ENCODE data around the gene SLC16A10. TPM values are rescaled to one million over a fixed set of nuclear protein-coding genes. Genes with fewer than 3 reads are reported as not detected.
A peak's percentile ranks its signal among the peaks of the same experiment; 100 is the strongest.
"Not testable (repeated sequence)": the region's sequence is repeated elsewhere in the genome, so short reads cannot be mapped to it uniquely, and the experiment has no call there.

SLC16A10 gene
- total RNA-seq, 1 donor from 2014 or later, result 11.9 TPM

DNA sequence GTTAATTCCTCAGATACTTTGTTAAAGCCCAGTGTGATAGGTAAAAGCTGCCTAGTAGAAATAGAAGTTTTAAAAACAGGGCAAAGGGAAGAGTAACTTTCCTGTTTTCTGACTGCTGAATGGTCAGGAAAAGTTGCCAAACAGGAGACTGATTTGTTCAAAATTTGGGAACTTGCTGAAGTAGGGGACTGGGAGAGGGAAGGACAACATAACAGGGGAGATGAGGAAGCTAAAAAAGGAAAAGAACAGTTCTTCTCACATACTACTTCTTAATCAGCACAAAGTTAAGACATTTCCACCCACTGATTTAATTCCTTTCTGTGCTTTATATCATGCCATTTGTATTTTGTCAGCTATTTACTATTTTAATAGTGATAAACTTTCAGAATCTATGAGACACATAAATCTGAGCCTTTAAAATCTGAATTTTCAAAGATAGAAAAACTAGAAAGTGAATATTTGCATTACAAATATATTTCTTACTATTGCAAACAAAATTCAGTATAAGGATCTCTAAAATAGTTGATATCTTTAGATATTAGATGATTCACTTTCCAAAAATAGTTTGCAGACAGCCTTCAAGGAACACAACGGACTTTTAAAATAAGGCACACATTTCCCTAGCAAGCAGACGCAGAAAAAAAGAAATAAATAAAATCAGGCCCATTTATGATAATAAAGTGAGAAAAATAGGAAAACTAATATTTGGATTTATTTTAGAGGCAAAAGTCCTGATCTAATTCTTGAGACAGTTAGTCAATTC is 36.9 kb upstream of the SLC16A10 start:
- Histone ChIP-seq H3K27me3 (ENCODE audit: low read depth) (no peaks in the 10 kb centered on the region), H3K9me3 (no peaks in the 10 kb centered on the region), H3K36me3 (no peaks in the 10 kb centered on the region), H3K27ac (no peak overlapping the region), H3K4me1 (no peaks in the 10 kb centered on the region), H3K4me3 (no peak overlapping the region)
- DNase-seq, result no peak
- intact Hi-C loops (cut with DNase I), result no loop called here
- ATAC-seq, result no peak
- TF ChIP-seq, protein P1, sequence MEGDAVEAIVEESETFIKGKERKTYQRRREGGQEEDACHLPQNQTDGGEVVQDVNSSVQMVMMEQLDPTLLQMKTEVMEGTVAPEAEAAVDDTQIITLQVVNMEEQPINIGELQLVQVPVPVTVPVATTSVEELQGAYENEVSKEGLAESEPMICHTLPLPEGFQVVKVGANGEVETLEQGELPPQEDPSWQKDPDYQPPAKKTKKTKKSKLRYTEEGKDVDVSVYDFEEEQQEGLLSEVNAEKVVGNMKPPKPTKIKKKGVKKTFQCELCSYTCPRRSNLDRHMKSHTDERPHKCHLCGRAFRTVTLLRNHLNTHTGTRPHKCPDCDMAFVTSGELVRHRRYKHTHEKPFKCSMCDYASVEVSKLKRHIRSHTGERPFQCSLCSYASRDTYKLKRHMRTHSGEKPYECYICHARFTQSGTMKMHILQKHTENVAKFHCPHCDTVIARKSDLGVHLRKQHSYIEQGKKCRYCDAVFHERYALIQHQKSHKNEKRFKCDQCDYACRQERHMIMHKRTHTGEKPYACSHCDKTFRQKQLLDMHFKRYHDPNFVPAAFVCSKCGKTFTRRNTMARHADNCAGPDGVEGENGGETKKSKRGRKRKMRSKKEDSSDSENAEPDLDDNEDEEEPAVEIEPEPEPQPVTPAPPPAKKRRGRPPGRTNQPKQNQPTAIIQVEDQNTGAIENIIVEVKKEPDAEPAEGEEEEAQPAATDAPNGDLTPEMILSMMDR (IDR thresholded peaks at IDR 0.05), result no peak

DNA sequence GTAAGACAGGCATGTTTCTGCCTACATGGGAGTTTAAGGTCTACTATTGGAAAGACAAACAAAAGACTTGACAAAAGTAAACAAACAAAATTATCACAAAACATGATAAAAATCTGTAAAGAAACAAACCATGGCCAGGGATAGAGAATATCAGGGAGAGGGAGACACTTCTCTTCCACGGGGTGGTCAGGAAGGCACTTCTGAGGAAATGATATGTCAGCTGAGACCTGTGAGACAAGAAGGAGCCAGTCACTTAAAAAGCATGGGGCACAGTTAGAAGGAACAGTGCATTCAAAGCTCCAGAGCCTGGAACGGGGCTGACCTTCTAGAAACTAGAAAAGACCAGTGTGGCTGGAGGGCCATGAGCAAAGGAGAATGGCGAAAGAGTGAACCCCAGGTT is 35.1 kb upstream of the SLC16A10 start:
- Histone ChIP-seq H3K4me3 (no peak overlapping the region), H3K9me3 (no peaks in the 10 kb centered on the region), H3K4me1 (no peaks in the 10 kb centered on the region), H3K36me3 (no peaks in the 10 kb centered on the region), H3K27ac (no peak overlapping the region), H3K27me3 (ENCODE audit: low read depth) (no peaks in the 10 kb centered on the region)
- DNase-seq (no peak), ATAC-seq (no peak)
- intact Hi-C loops (cut with DNase I), result no loop called here
- TF ChIP-seq, protein P1 (IDR thresholded peaks at IDR 0.05), result no peak

DNA sequence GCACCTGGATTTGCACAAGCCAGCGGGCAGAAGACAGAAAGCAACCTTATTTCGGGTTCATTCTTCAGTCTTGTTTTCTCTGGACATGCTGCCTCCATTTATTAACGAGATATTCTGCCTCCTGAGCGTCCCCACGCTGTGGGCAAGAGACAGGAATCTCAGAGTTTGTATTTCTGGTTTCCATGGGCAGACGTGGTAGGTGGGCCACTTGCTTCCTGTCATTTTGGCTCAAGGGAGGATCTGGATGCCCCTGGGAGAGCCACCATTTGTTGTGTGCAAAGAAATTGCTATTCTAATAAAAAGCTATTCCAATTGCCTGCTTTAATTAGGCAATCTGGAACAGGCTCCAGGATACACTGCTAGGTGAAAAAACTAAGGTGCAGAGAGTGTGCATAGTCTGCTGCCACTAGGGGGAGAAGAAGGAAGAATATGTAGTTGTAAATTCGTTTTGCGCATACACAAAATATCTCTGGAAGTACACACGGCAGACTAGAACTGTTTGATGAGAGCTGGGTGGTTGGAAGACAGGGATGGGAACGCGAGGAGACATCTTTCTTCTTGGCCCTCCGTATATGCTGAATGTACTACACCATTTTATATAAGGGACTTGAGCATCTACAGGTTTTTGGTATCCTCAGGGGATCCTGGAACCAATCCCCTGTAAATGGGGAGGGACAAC is 30.1 kb upstream of the SLC16A10 start:
- Histone ChIP-seq H3K27me3 (ENCODE audit: low read depth) (no peaks in the 10 kb centered on the region), H3K9me3 (no peaks in the 10 kb centered on the region), H3K4me1 (no peaks in the 10 kb centered on the region), H3K27ac (no peak overlapping the region), H3K36me3 (no peaks in the 10 kb centered on the region), H3K4me3 (no peak overlapping the region)
- ATAC-seq (peak; percentile 68 to 81), DNase-seq (no peak)
- intact Hi-C loops (cut with DNase I), result no loop called here
- TF ChIP-seq, protein P1 (IDR thresholded peaks at IDR 0.05), result peak; percentile 65

DNA sequence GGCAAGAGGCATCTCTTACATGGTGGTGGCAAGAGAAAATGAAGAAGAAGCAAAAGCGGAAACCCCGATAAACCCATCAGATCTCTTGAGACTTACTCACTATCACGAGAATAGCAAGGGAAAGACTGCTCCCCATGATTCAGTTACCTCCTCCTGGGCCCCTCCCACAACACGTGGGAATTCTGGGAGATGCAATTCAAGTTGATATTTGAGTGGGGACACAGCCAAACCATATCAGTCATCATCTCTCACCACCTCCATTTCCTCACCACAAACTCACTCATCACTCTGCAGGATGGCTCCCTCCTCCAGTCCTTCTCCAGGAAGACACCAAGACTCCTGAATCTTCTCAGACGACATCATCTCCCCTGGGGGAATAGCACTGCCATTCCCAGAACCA is 25.8 kb upstream of the SLC16A10 start:
- Histone ChIP-seq H3K27ac (no peak overlapping the region), H3K36me3 (no peaks in the 10 kb centered on the region), H3K9me3 (peaks cover 8% of the 10 kb centered on the region), H3K4me3 (no peak overlapping the region), H3K4me1 (no peaks in the 10 kb centered on the region), H3K27me3 (ENCODE audit: low read depth) (no peaks in the 10 kb centered on the region)
- TF ChIP-seq, protein P1 (IDR thresholded peaks at IDR 0.05), result no peak
- ATAC-seq (no peak), DNase-seq (no peak)
- intact Hi-C loops (cut with DNase I), result no loop called here

DNA sequence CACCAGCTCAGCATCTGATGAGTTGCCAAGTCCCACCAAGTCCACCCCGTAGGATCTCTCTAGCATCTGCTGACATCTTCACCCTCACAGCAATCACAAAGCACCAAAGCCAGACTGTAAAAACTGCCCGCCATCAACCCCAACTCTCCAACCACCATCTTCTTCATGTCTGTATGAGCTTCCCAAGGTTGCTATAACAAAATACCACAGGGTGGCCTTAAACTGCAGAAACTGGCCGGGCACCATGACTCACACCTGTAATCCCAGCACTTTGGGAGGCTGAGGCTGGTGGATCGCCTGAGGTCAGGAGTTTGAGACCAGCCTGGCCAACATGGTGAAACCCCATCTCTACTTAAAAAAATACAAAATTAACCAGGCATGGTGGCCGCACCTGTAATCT is 25.3 kb upstream of the SLC16A10 start:
- H3K9me3 ChIP-seq; H3K27ac ChIP-seq; H3K36me3 ChIP-seq; DNase-seq; H3K4me1 ChIP-seq; intact Hi-C loops (cut with DNase I); H3K4me3 ChIP-seq; H3K27me3 ChIP-seq (ENCODE audit: low read depth); ATAC-seq: not testable (repeated sequence)

DNA sequence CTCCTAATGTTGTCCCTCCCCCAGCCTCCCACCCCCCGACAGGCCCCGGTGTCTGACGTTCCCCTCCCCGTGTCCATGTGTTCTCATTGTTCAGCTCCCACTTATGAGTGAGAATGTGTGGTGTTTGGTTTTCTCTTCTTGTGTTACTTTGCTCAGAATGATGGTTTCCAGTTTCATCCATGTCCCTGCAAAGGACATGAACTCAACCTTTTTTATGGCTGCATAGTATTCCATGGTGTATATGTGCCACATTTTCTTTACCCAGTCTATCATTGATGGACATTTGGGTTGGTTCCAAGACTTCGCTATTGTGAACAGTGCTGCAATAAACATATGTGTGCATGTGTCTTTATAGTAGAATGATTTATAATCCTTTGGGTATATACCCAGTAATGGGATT is 24.4 kb upstream of the SLC16A10 start:
- H3K36me3 ChIP-seq; intact Hi-C loops (cut with DNase I); ATAC-seq; H3K4me1 ChIP-seq; H3K9me3 ChIP-seq; H3K27me3 ChIP-seq (ENCODE audit: low read depth); H3K4me3 ChIP-seq; DNase-seq; H3K27ac ChIP-seq: not testable (repeated sequence)
